ENCODE results near the gene INHBB. TPM values are rescaled to one million over a fixed set of nuclear protein-coding genes. Genes with fewer than 3 reads are reported as not detected.
"Not testable (repeated sequence)": the region's sequence is repeated elsewhere in the genome, so short reads cannot be mapped to it uniquely, and the experiment has no call there.

The INHBB gene
- total RNA-seq, 1 donor from 2014 or later = 13.9 TPM

DNA sequence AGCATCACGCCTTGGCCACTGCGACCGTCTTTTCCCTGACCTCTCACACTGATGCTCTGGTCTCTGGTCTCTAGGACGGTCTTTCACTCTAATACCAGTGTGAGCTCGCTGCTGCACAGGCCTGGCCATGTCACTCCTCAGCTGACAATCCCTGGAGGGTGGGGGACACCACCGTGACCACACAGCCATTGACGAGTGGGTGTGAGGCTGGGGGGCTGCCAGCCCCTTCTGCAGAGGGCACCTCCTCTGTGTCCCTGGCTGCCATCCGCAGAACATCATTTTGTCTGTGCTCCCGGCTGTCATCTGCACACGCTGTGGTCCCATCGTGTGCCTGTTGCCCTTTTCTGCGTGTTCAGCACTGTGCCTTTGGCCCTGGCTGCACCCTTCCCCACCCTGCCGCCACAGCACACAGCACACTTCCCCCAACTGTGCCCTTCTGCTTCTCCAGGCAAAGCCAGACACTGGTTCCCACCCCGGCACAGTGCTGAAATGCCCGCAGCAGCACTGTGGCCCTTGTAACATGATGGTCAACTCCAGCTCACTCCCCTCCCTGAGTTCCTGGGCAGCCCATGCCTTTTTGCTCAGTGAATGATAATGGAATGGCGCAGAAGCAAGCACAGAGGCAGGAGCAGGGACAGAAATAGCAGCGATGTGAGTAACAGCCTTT, 30.4 kb upstream of the INHBB start:
- DNase-seq (ENCODE audit: extremely low read depth, low read depth, low spot score) = no peak

GRCh38 chr2:120316071-120316470, 29.9 kb upstream of the INHBB start:
- no peak for DNase-seq (ENCODE audit: extremely low read depth, low read depth, low spot score)

DNA sequence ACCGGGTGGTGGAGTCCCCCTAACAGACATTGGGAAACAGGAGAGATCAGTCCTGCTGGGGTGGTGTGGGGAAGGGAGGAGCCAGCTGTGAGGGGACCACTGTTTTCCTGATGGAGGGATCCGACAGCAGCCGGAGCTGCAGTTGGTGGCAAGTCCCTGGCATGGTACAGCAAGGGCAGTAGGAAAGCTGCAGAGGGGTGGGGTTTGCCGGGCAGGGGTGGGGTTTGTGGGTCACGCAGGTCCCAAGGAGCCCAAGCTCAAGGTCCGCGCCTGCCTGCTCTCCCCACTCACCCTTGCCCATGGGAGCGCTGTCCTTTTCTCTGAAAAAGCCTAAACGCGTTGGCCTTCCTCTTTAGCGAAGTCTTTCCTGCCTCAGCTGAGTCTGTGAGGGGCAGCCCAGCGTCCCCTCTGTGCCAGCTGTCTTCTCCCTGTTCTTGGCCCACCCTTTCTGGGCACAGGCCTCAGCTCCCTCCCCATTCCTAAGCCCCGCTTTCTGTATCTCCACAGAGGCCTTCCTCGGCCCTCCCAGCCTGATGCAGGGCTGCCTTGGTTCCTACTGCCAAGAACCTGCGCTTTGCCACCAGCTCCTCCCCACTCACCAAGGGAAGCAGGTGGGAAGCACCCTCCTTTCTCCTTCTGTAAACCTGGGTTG, 29.3 kb upstream of the INHBB start:
- DNase-seq (ENCODE audit: extremely low read depth, low read depth, low spot score) = no peak

GRCh38 chr2:120317180-120317533, 28.8 kb upstream of the INHBB start:
- DNase-seq (ENCODE audit: extremely low read depth, low read depth, low spot score) = no peak

GRCh38 chr2:120317916-120318315, 28.0 kb upstream of the INHBB start:
- no peak for DNase-seq (ENCODE audit: extremely low read depth, low read depth, low spot score)

- no peak for DNase-seq (ENCODE audit: extremely low read depth, low read depth, low spot score)
Measured at GRCh38 chr2:120318626-120319025, 27.3 kb upstream of the INHBB start.

DNA sequence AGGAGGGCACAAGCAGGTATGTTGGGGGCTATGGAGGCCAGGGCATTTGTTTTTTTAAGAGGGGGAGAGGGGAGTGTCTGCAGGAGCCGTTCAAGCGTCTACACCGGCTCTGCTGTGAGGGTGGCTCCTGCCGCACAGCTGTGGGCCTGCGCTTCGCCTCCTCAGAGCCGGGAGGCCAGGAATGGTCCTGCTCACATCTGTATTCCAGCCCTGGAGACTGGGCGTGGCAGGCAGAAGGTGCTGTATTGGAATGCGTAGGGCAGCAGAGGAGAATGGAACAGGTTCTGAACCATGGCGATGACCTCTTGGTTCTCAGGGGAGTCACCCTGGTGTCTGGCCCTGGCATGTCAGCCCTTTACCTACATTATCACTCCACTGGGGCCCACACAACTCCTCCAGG, 26.8 kb upstream of the INHBB start:
- no peak for DNase-seq (ENCODE audit: extremely low read depth, low read depth, low spot score)

GRCh38 chr2:120319686-120320317, 26.1 kb upstream of the INHBB start:
- DNase-seq (ENCODE audit: extremely low read depth, low read depth, low spot score) = no peak

DNA sequence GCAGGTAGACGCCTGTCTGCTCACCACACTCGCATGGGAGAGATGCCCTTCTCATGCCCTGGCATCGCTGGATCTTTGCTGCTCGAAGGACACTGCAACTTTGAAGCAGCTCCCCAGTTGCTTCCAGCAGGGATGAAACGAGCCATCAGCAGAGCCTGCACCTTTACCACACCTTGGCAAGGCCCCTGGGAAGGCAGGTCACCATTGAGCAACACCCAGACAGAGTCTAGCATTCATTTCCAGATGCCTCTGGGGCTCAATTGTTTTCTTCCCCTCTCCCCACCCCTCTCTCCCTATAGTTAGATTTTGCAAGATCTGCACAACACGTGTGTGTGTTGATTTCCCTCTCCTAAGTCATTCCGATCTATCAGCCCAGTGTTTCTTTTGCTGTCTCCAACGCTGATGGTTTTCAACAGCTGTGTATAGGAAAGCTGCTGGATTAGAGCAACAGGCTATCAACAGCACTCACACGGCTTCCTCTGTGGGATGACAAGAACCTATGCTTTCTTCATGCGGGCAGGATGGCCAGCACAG, 25.6 kb upstream of the INHBB start:
- DNase-seq (ENCODE audit: extremely low read depth, low read depth, low spot score) = no peak

DNA sequence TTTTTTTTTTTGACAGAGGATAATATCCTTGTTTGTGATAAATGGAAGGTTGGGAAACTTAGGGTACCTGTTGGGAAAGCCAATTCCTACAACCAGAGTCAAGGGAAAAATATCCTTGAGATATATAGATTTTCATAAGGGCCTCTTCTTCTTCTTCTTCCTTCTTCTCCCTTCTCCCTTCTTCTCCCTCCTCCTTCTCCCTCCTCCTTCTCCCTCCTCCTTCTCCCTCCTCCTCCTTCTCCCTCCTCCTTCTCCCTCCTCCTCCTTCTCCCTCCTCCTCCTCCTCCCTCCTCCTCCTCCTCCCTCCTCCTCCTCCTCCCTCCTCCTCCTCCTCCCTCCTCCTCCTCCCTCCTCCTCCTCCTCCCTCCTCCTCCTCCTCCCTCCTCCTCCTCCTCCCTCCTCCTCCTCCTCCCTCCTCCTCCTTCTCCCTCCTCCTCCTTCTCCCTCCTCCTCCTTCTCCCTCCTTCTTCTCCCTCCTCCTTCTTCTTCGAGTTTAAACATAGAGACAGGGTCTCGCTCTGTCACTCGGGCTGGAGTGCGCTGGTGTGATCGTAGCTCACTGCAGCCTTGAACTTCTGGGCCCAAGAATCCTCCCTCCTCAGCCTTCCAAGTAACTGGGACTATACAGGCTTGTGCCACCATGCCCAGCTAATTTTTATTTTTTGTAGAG, 24.9 kb upstream of the INHBB start:
- DNase-seq (ENCODE audit: extremely low read depth, low read depth, low spot score) = not testable (repeated sequence)

DNA sequence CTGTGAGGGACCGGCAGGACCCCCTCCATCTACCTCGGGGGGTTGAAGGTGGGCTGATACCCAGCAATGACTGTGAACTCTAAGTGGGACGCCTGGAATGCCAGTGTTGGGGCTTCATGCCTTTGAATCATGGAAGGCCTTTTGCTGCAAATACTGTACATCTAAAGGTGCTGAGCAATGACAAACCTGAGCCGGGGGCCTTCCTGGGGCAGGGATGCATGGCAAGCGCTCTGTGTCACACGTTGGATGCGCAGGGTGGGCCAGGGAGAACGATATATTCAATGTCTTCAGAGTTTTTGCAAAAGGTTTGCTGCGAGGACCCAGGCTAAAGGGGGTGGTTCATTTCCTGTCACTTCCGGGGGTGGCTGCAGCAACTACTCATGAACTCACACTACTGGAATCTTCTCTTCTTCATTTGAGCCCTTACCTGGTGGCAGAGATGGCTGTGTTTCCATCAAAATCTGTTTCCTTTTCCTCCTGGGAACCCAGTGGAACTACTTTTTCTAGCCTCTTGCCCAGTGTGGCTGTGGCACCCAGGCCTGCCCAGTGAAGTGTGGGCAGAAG, 24.1 kb upstream of the INHBB start:
- no peak for DNase-seq (ENCODE audit: extremely low read depth, low read depth, low spot score)

DNA sequence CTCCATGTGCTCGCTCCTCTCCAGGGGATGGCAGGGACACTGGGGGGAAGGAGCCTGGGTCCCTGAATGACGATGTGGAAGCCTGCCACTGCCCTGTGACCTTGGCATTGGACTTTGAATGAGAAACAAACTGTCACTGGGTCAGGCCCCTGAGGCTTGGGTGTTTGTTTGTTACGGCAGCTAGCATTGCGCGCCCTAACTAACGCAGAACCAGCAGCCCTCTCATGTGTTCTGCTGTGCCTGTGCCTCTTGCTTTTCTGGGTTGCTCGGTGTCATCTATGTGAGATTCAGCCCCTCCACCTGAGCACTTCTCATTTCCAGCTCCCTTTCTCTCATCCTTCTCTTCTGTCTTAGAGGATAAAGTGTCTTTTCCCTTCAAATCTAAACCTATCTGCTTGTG, 23.6 kb upstream of the INHBB start:
- DNase-seq (ENCODE audit: extremely low read depth, low read depth, low spot score) = no peak

DNA sequence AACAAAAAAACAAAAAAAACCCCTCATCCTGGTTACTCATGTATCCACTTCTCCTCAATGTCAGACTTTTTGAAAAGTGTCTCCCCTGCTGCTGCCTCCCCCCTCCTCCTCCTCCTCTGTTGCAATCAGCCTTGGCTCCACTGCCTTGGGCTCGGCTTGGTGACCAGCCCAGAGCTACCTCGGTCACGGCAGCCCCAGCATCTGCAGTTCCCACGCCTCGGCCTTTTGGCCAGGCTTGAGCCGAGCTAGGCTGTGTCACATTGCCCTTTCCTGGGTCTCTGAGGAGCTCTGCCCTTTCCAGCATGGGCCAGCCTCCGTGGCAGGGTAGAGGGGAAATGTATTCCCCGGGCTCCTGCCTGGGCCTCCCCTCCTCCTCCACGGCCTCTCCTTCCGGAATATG, 22.7 kb upstream of the INHBB start:
- DNase-seq (ENCODE audit: extremely low read depth, low read depth, low spot score) = no peak

DNA sequence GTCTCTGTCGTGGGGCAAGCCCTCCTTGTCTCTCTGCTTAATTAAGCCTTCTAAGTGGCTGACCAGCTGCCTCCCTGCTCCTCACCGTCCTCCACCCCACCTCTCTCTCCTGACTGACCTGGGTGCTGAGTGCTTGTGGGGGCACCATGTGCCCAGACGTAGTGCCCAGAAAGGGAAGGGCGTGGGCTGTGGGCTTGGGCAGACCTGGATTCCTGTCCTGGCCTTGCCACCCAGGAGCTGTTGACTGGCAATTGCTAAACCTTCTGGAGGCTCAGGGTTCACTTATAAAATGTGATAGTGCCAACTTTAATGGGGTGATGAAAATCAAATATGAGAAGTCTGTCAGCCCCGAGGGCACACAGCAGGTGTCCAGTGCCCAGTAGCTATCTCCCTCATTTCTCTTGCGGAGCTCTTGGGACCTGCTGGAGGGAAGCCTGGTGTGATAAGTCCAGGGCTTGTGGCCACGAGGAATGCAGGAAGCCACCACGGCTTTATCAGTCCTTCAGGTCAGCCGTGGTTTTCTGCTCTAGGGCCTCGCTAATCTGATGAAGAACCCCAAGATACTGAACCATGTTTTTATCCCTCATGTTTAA, 22.0 kb upstream of the INHBB start:
- no peak for DNase-seq (ENCODE audit: extremely low read depth, low read depth, low spot score)

DNA sequence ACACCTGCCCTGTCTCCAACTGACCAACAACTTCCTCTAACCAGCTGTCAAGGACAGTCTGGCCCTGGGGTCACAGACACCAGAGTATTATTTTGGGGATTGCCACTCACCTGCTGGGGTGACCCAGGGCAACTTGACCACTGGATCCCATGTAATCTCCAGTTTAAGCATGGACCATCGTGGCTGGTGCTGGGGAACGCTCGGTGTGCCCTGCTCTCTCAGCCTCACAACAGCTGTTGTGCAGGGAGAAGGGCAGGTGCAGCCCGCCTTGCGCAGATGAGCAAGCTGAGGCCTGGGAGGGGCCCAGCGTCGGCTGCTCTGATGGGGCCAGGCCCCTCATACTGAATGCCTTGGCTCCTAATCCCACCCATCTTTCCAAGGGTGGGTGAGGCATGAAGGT, 21.0 kb upstream of the INHBB start:
- DNase-seq (ENCODE audit: extremely low read depth, low read depth, low spot score) = no peak

DNA sequence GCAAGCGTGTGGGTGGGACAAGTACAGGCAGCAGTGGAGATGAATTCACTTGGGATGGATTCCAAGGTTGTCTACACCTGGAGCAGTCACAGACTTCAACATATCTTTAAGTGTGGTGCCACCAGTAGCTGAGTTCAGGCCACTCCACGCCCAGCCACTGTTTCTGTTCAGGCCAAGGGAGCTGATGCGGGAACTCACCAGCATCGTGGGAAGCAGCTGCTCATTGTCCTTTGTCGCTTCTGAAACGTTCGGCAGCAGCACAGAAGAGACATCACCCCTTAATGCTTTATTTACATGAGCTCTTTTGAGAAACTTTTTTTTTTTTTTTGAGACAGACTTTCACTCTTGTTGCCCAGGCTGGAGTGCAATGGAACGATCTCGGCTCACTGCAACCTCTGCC, 19.9 kb upstream of the INHBB start:
- no peak for DNase-seq (ENCODE audit: extremely low read depth, low read depth, low spot score)

- DNase-seq (ENCODE audit: extremely low read depth, low read depth, low spot score) = no peak
Measured at GRCh38 chr2:120330946-120331822, 14.8 kb upstream of the INHBB start.

GRCh38 chr2:120331903-120332302, 14.0 kb upstream of the INHBB start:
- DNase-seq (ENCODE audit: extremely low read depth, low read depth, low spot score) = no peak

DNA sequence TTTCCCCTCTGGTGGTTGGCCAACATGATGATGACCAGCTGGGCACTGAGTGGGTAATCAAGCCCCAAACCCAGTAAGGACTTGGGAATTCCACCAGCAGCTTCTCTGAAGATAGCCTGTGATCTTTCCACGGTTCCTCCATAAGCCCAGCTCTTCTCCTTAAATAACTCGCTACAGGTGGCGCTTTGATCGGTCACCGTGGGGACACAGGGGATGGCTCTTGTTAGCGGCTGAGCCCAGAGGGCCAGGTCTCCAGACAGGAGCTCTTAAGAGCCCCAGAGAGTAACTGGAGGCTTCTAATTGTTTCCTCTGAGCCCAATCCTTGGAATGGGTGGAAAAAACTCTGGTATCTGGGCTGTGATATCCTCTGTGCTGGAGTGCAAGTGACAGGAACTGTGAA, 13.6 kb upstream of the INHBB start:
- no peak for DNase-seq (ENCODE audit: extremely low read depth, low read depth, low spot score)

DNA sequence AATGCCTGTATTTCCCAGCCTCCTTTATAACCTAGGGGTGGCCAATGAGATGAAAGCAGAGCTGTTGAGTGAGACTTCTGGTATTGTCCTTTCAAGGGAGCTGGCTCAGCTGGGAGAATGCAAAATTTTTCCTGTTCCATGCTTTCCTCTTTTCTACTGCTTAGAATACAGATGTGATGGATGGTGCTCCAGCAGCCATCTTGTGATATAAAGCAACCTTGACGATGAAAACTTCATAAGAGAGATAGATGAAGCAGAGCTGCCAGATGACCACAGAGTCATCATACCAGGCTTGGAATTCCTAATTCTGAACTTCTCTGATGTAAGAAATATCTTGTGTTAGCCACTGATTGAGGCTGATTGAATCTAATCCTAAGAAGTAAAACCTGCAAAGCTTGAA, 11.9 kb upstream of the INHBB start:
- no peak for DNase-seq (ENCODE audit: extremely low read depth, low read depth, low spot score)
